Astrocyte (in vitro differentiated cells and primary cell): ENCODE results near the gene MSN. TPM values are rescaled to one million over a fixed set of nuclear protein-coding genes. Genes with fewer than 3 reads are reported as not detected.
"Not testable (repeated sequence)": the region's sequence is repeated elsewhere in the genome, so short reads cannot be mapped to it uniquely, and the experiment has no call there.

Source experiments
- DNase-seq: peaks from one replicate; pipeline ENCODE4 v3.0.0-alpha.2; 2010; ENCODE audit warnings: low read depth
- FAIRE-seq: peaks from 2 replicates; lab custom pipeline; 2011; peaks lifted over from hg19 to GRCh38; lab: Jason Lieb, UNC
- H2AFZ ChIP-seq: 2 replicates; pipeline ENCODE4 v1.6.0; 2012; ENCODE audit warnings: low read depth, low read length, inconsistent platforms
- H3K27ac ChIP-seq: 2 replicates; pipeline ENCODE4 v1.5.1; 2011; ENCODE audit warnings: low read depth, low read length, inconsistent platforms
- H3K27me3 ChIP-seq: 2 replicates; pipeline ENCODE4 v1.6.0; 2011; ENCODE audit warnings: low read length, inconsistent platforms; ENCODE audit not compliant: insufficient read depth
- H3K36me3 ChIP-seq: 2 replicates; pipeline ENCODE4 v1.5.1; 2011; ENCODE audit warnings: low read length, inconsistent platforms; ENCODE audit not compliant: insufficient read depth
- H3K4me1 ChIP-seq: 2 replicates; pipeline ENCODE4 v1.5.1; 2011; ENCODE audit warnings: low read length, inconsistent platforms; ENCODE audit not compliant: insufficient read depth
- H3K4me2 ChIP-seq: 2 replicates; pipeline ENCODE4 v1.6.0; 2012; ENCODE audit warnings: low read length, inconsistent platforms
- H3K4me3 ChIP-seq: 2 replicates; pipeline ENCODE4 v1.5.1; 2011; ENCODE audit warnings: low read depth, mild to moderate bottlenecking, low read length, inconsistent platforms; ENCODE audit not compliant: insufficient read depth
- H3K79me2 ChIP-seq: 2 replicates; pipeline ENCODE4 v1.6.0; 2012; ENCODE audit warnings: mild to moderate bottlenecking, low read length, inconsistent platforms; ENCODE audit not compliant: insufficient read depth
- H3K9ac ChIP-seq: 2 replicates; pipeline ENCODE4 v1.6.0; 2012; ENCODE audit warnings: mild to moderate bottlenecking, low read length, inconsistent platforms
- H3K9me3 ChIP-seq: 2 replicates; pipeline ENCODE4 v1.5.1; 2012; ENCODE audit warnings: low read depth, mild to moderate bottlenecking, low read length, inconsistent platforms; ENCODE audit not compliant: insufficient read depth
- H4K20me1 ChIP-seq: 2 replicates; pipeline ENCODE4 v1.6.0; 2012; ENCODE audit warnings: low read length, inconsistent platforms; ENCODE audit not compliant: insufficient read depth
- H3K27ac Mint-ChIP-seq: one replicate; pipeline ENCODE4 v1.8.0; 2021; ENCODE audit warnings: mild to moderate bottlenecking, mixed read lengths; ENCODE audit not compliant: unreplicated experiment
- H3K27me3 Mint-ChIP-seq: one replicate; pipeline ENCODE4 v1.8.0; 2021; ENCODE audit warnings: low read depth, mixed read lengths; ENCODE audit not compliant: unreplicated experiment
- H3K36me3 Mint-ChIP-seq: one replicate; pipeline ENCODE4 v1.8.0; 2021; ENCODE audit warnings: low read depth, mixed read lengths; ENCODE audit not compliant: unreplicated experiment
- H3K4me1 Mint-ChIP-seq: one replicate; pipeline ENCODE4 v1.8.0; 2021; ENCODE audit warnings: low read depth, mixed read lengths; ENCODE audit not compliant: unreplicated experiment
- H3K4me3 Mint-ChIP-seq: one replicate; pipeline ENCODE4 v1.8.0; 2021; ENCODE audit warnings: mild to moderate bottlenecking, moderate library complexity, mixed read lengths; ENCODE audit not compliant: unreplicated experiment
- H3K9me3 Mint-ChIP-seq: one replicate; pipeline ENCODE4 v1.8.0; 2021; ENCODE audit warnings: mild to moderate bottlenecking, mixed read lengths; ENCODE audit not compliant: unreplicated experiment
- EZH2 ChIP-seq: IDR thresholded peaks from 2 replicates; pipeline ENCODE4 v1.6.1; 2012; ENCODE audit warnings: mild to moderate bottlenecking, low read length, inconsistent platforms; ENCODE audit not compliant: insufficient read depth
- total RNA-seq: library from RNA; stranded (reverse); gene quantifications from 2 replicates; pipeline ENCODE4 v1.2.1, GENCODE V29; 2021
- TF ChIP-seq, protein P1 (sequence below): IDR thresholded peaks from 2 replicates; pipeline ENCODE4 v1.5.1; 2011; ENCODE audit warnings: low read depth, mild to moderate bottlenecking, inconsistent platforms, low read length, moderate library complexity; ENCODE audit not compliant: insufficient read depth

MSN gene
- total RNA-seq, 1 donor from 2014 or later = 369 TPM

DNA sequence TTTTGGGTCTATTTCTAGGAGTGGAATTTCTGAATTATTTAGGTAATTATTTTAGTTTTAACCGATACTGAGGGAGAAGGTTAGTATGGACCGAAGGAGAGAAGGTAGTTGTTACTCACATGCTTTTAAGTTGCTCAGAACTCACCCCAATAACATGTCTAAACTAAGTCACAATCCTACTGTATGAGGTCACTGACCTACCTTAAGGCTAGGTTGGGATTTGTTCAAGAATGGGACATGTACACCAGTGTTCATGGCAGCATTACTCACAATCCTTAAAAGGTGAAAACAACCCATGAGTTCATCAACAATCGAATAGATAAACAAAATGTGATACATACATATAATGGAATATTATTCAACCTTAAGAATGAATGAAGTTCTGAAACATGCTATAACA, 90.5 kb downstream of the MSN start:
- Histone ChIP-seq H2AFZ (no peak overlapping the region), H3K4me2 (no peak overlapping the region), H3K9me3 (no peaks in the 10 kb centered on the region), H3K4me1 (no peaks in the 10 kb centered on the region), H3K27ac (no peak overlapping the region), H3K36me3 (no peaks in the 10 kb centered on the region), H3K9ac (no peak overlapping the region), H3K27me3 (peaks cover 3% of the 10 kb centered on the region), H3K4me3 (no peak overlapping the region), H3K79me2 (no peaks in the 10 kb centered on the region), H4K20me1 (no peaks in the 10 kb centered on the region)
- Mint-ChIP-seq H3K4me3 (no peak overlapping the region), H3K27ac (no peak overlapping the region), H3K36me3 (no peaks in the 10 kb centered on the region), H3K4me1 (no peaks in the 10 kb centered on the region), H3K9me3 (peaks cover 5% of the 10 kb centered on the region), H3K27me3 (no peaks in the 10 kb centered on the region)
- TF ChIP-seq EZH2 = no peak
- TF ChIP-seq, protein P1, sequence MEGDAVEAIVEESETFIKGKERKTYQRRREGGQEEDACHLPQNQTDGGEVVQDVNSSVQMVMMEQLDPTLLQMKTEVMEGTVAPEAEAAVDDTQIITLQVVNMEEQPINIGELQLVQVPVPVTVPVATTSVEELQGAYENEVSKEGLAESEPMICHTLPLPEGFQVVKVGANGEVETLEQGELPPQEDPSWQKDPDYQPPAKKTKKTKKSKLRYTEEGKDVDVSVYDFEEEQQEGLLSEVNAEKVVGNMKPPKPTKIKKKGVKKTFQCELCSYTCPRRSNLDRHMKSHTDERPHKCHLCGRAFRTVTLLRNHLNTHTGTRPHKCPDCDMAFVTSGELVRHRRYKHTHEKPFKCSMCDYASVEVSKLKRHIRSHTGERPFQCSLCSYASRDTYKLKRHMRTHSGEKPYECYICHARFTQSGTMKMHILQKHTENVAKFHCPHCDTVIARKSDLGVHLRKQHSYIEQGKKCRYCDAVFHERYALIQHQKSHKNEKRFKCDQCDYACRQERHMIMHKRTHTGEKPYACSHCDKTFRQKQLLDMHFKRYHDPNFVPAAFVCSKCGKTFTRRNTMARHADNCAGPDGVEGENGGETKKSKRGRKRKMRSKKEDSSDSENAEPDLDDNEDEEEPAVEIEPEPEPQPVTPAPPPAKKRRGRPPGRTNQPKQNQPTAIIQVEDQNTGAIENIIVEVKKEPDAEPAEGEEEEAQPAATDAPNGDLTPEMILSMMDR = no peak
- DNase-seq (no peak), FAIRE-seq (peak; percentile 100)

DNA sequence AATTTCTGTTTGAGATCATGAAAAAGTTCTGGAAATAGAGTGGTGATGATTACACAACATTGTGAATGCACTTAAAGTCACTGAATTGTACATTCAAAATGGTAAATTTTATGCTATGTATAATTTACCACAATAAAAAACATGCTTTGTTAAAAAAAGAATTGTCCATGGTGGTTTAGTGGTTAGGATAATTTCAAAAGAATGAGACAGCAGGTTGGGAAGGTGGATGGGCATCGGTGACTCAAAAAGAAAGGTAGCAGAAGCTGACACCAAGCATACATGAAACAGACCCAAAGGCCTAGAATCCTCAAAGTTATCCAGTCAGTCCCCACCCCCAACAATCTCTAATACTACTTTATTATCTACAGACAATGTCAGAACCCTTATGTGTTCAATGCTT, 91.1 kb downstream of the MSN start:
- TF ChIP-seq, protein P1 = no peak
- TF ChIP-seq EZH2 = no peak
- Mint-ChIP-seq H3K4me3 (no peak overlapping the region), H3K9me3 (peaks cover 9% of the 10 kb centered on the region), H3K27me3 (no peaks in the 10 kb centered on the region), H3K27ac (no peak overlapping the region), H3K36me3 (no peaks in the 10 kb centered on the region), H3K4me1 (no peaks in the 10 kb centered on the region)
- no peak for FAIRE-seq
- H2AFZ ChIP-seq = no peak overlapping the region
- no peak overlapping the region for H3K4me2 ChIP-seq
- no peak overlapping the region for H3K4me3 ChIP-seq
- H3K9me3 ChIP-seq = no peaks in the 10 kb centered on the region
- no peak overlapping the region for H3K27ac ChIP-seq
- no peak for DNase-seq
- no peaks in the 10 kb centered on the region for H3K4me1 ChIP-seq
- no peaks in the 10 kb centered on the region for H4K20me1 ChIP-seq
- H3K79me2 ChIP-seq = no peaks in the 10 kb centered on the region
- no peak overlapping the region for H3K9ac ChIP-seq
- peaks cover 3% of the 10 kb centered on the region for H3K27me3 ChIP-seq
- H3K36me3 ChIP-seq = no peaks in the 10 kb centered on the region

DNA sequence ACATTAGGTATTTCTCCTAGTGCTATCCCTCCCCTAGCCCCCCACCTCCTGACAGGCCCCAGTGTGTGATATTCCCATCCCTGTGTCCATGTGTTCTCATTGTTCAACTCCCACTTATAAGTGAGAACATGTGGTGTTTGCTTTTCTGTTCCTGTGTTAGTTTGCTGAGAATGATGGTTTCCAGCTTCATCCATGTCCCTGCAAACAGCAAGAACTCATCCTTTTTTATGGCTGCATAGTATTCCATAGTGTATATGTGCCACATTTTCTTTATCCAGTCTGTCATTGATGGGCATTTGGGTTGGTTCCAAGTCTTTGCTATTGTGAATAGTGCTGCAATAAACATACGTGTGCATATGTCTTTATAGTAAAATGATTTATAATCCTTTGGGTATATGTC, 92.1 kb downstream of the MSN start:
- not testable (repeated sequence) for H3K4me2 ChIP-seq, H3K36me3 ChIP-seq, H2AFZ ChIP-seq, H3K4me1 ChIP-seq, H3K4me3 Mint-ChIP-seq, H3K9ac ChIP-seq, H3K9me3 Mint-ChIP-seq, H3K36me3 Mint-ChIP-seq, H3K9me3 ChIP-seq, DNase-seq, FAIRE-seq, H3K27ac ChIP-seq, H3K27me3 ChIP-seq, H3K27me3 Mint-ChIP-seq, H3K4me1 Mint-ChIP-seq, H3K79me2 ChIP-seq, H3K27ac Mint-ChIP-seq, H3K4me3 ChIP-seq, H4K20me1 ChIP-seq
